CD4-positive, alpha-beta T cell (primary cell): Measurements from ENCODE around the gene PTPRM. TPM values are rescaled to one million over a fixed set of nuclear protein-coding genes. Genes with fewer than 3 reads are reported as not detected.

Experiments used
- ATAC-seq: fragments of 200-7000 bp; cut with Tn5 transposase; one replicate; pipeline ENCODE4 v1.10.0; 2022; ENCODE audit warnings: mild to moderate bottlenecking; ENCODE audit not compliant: poor library complexity
- CTCF ChIA-PET: fragments of 350-600 bp; sonication (Branson Sonifier 250); formaldehyde crosslinking; loops from one replicate; lab custom pipeline; 2021; ENCODE audit warnings: antibody characterized with exemption, inconsistent platforms; lab: Charles Lee
- POLR2A ChIA-PET: fragments of 350-600 bp; sonication (Branson Sonifier 250); formaldehyde crosslinking; loops from one replicate; lab custom pipeline; 2021; ENCODE audit warnings: antibody characterized with exemption, inconsistent platforms; lab: Charles Lee
- DNase-seq, 14 experiments: peaks; one replicate each; pipeline ENCODE4 v3.0.0-alpha.2; 2013 to 2020; ENCODE audit warnings: mixed read lengths in 2 of 14
- H3K27ac ChIP-seq, 2 donors: one replicate each; pipeline versions ENCODE4 v1.5.1 to v1.7.0; 2013; ENCODE audit warnings: low read length in 2 of 2, low read depth in 1 of 2, mild to moderate bottlenecking in 1 of 2
- H3K27me3 ChIP-seq, 2 experiments: 1 replicate in 1 of 2; 2 replicates in 1 of 2; pipeline versions ENCODE4 v1.6.1 to v1.7.0; 2013; ENCODE audit warnings: low read length in 2 of 2, control low read depth in 1 of 2, mild to moderate bottlenecking in 1 of 2, moderate library complexity in 1 of 2; ENCODE audit not compliant: insufficient read depth in 2 of 2, control insufficient read depth in 1 of 2
- H3K36me3 ChIP-seq: one replicate; pipeline ENCODE4 v1.6.1; 2013; ENCODE audit warnings: low read length, control low read depth; ENCODE audit not compliant: insufficient read depth
- H3K4me1 ChIP-seq: one replicate; pipeline ENCODE4 v1.6.1; 2013; ENCODE audit warnings: low read length, control low read depth; ENCODE audit not compliant: insufficient read depth
- H3K4me3 ChIP-seq: one replicate; pipeline ENCODE4 v1.5.1; 2013; ENCODE audit warnings: mild to moderate bottlenecking, low read length, moderate library complexity
- H3K9me3 ChIP-seq, 2 experiments: 1 replicate in 1 of 2; 2 replicates in 1 of 2; pipeline versions ENCODE4 v1.6.1 to v1.7.0; 2013; ENCODE audit warnings: low read length in 2 of 2, mild to moderate bottlenecking in 2 of 2, control low read depth in 1 of 2, moderate library complexity in 1 of 2; ENCODE audit not compliant: control insufficient read depth in 1 of 2, insufficient read depth in 1 of 2
- H3K27ac Mint-ChIP-seq: one replicate; pipeline ENCODE4 v1.8.0; 2020; ENCODE audit warnings: mixed read lengths
- H3K27me3 Mint-ChIP-seq: one replicate; pipeline ENCODE4 v1.8.0; 2021; ENCODE audit warnings: mixed read lengths
- H3K36me3 Mint-ChIP-seq: one replicate; pipeline ENCODE4 v1.8.0; 2021; ENCODE audit warnings: low read depth, mixed read lengths
- H3K4me1 Mint-ChIP-seq: one replicate; pipeline ENCODE4 v1.8.0; 2021; ENCODE audit warnings: low read depth, mixed read lengths
- H3K4me3 Mint-ChIP-seq: one replicate; pipeline ENCODE4 v1.8.0; 2020; ENCODE audit warnings: mild to moderate bottlenecking, mixed read lengths
- H3K9me3 Mint-ChIP-seq: one replicate; pipeline ENCODE4 v1.8.0; 2020; ENCODE audit warnings: mixed read lengths
- intact Hi-C, 2 experiments: fragments of 100-400 bp; cut with DNase I in 1 of 2; cut with micrococcal nuclease in 1 of 2; formaldehyde crosslinking; loops; one replicate each; pipeline versions ENCODE4 v1.15.1 to v1.9.0; 2023 to 2025; cut with DNase I, micrococcal nuclease
- total RNA-seq, 174 experiments: library from RNA in 2 of 174; stranded (reverse) in 2 of 174; gene quantifications; one replicate each; pipeline ENCODE4 v1.2.3 and lab custom pipeline; 2021 to 2026
- TF ChIP-seq, protein P1 (sequence below): fragments of 200-600 bp; IDR thresholded peaks from one replicate; pipeline ENCODE4 v1.8.0; 2022; ENCODE audit warnings: antibody characterized with exemption, mild to moderate bottlenecking

The PTPRM gene
- total RNA-seq, 2 experiments from 2014 or later: 21.7 to 21.9 TPM

DNA sequence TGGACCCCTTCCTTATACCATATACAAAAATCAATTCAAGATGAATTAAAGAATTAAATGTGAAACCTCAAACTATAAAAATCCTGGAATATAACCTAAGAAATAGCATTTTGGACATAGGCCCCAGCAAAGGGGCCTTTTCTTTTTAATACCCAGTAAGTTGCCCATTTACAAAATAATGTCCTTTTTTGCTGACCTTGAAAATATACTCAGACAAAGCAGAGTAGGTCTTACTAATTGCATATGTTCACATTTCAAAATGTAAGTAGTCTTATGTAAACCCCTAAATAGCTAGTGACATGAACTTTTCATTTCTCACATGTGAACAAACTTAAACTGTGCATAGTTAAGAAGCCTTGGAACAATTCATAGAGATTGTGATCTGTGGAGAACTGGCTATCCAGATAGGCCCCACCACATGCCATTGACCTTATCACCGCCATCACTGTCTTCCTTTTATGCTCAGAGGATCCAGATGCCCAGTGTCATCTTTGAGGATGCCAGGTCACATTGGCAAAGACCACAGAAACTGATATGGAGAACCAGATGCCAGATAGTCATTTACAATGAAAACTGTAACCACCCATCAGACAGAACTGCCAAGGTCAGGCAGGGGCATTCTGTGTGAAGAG is 759.8 kb downstream of the PTPRM start:
- no peak overlapping the region for H3K4me3 Mint-ChIP-seq
- no peak overlapping the region for H3K4me3 ChIP-seq
- intact Hi-C loops: no loop called here
- H3K9me3 ChIP-seq: no peaks in the 10 kb centered on the region
- no peaks in the 10 kb centered on the region for H3K9me3 Mint-ChIP-seq
- CTCF ChIA-PET: no interaction called here
- no peaks in the 10 kb centered on the region for H3K27me3 Mint-ChIP-seq
- no peaks in the 10 kb centered on the region for H3K27me3 ChIP-seq
- TF ChIP-seq, protein P1, sequence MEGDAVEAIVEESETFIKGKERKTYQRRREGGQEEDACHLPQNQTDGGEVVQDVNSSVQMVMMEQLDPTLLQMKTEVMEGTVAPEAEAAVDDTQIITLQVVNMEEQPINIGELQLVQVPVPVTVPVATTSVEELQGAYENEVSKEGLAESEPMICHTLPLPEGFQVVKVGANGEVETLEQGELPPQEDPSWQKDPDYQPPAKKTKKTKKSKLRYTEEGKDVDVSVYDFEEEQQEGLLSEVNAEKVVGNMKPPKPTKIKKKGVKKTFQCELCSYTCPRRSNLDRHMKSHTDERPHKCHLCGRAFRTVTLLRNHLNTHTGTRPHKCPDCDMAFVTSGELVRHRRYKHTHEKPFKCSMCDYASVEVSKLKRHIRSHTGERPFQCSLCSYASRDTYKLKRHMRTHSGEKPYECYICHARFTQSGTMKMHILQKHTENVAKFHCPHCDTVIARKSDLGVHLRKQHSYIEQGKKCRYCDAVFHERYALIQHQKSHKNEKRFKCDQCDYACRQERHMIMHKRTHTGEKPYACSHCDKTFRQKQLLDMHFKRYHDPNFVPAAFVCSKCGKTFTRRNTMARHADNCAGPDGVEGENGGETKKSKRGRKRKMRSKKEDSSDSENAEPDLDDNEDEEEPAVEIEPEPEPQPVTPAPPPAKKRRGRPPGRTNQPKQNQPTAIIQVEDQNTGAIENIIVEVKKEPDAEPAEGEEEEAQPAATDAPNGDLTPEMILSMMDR: no peak
- no peaks in the 10 kb centered on the region for H3K36me3 Mint-ChIP-seq
- no peak overlapping the region for H3K27ac ChIP-seq
- no peak for DNase-seq
- POLR2A ChIA-PET: no interaction called here
- H3K4me1 ChIP-seq: no peaks in the 10 kb centered on the region
- H3K4me1 Mint-ChIP-seq: no peaks in the 10 kb centered on the region
- no peaks in the 10 kb centered on the region for H3K36me3 ChIP-seq
- ATAC-seq: no peak
- no peak overlapping the region for H3K27ac Mint-ChIP-seq

DNA sequence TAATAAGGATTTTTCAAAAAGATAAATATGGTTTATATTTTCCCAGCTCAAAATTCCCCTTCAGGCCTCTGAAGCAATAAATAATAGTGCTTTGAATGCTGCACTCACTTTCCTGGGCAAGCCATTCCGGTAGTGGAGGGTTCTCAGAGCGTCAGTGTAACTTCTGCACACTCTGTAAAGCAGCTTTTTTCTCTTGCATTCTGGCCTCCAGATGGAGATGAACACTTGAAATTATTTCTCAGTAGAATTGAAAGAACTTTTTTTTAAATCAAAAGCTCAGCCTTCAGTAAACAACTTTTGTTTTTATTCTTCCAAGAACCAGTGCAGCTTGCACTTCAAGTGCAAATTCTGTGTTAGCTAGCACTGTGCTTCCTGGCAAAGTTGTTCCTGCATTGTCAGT is 761.0 kb downstream of the PTPRM start:
- ATAC-seq: no peak
- Histone ChIP-seq H3K4me1 (no peaks in the 10 kb centered on the region), H3K4me3 (no peak overlapping the region), H3K27me3 (no peaks in the 10 kb centered on the region), H3K9me3 (no peaks in the 10 kb centered on the region), H3K36me3 (no peaks in the 10 kb centered on the region), H3K27ac (no peak overlapping the region)
- TF ChIP-seq, protein P1: no peak
- Mint-ChIP-seq H3K27ac (no peak overlapping the region), H3K4me1 (no peaks in the 10 kb centered on the region), H3K27me3 (no peaks in the 10 kb centered on the region), H3K9me3 (no peaks in the 10 kb centered on the region), H3K36me3 (no peaks in the 10 kb centered on the region), H3K4me3 (no peak overlapping the region)
- no peak for DNase-seq
- ChIA-PET POLR2A (no interaction called here), CTCF (no interaction called here)
- intact Hi-C loops: no loop called here

DNA sequence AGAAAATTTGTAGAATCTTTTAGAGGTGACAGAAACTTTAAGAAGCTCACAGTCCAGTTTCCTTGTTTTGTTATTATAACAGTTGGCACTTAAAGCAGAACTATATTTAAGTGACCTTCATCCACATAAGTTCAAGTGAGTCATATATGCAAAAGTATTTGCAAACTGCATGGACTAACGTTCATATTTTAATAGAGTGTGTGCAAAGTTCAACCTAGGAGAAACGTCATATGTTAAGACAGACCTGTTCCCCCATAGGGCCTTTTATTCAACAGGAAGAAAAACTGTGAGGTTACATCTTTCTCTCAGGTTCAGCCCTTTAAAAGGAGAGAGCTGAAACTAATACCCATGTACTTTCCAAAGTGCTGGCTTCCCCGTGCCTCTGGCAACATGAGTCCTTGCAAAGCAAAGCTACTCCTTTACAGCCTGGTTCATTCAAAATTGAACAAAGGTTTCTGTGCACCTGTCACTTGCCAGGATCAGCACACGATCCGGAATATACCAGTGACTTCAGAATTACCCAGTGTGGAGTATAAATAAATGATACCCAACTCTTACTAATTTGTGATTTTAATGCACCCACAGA is 762.2 kb downstream of the PTPRM start:
- no peak for DNase-seq
- Histone ChIP-seq H3K27me3 (no peaks in the 10 kb centered on the region), H3K9me3 (peaks cover 0 to 2% of the 10 kb centered on the region in 2 experiments), H3K4me3 (no peak overlapping the region), H3K4me1 (no peaks in the 10 kb centered on the region), H3K36me3 (no peaks in the 10 kb centered on the region), H3K27ac (no peak overlapping the region)
- ATAC-seq: no peak
- TF ChIP-seq, protein P1: no peak
- Mint-ChIP-seq H3K9me3 (no peaks in the 10 kb centered on the region), H3K36me3 (no peaks in the 10 kb centered on the region), H3K4me3 (no peak overlapping the region), H3K27ac (no peak overlapping the region), H3K27me3 (no peaks in the 10 kb centered on the region), H3K4me1 (no peaks in the 10 kb centered on the region)
- intact Hi-C loops: no loop called here
- ChIA-PET CTCF (no interaction called here), POLR2A (no interaction called here)
